ENCODE results near the gene LRRIQ4.

GRCh38 chr3:169867584-169868210, 55.0 kb downstream of the LRRIQ4 start:
- TF ChIP-seq TAF1 (conservative IDR thresholded peaks at IDR 0.05) = no peak
- TF ChIP-seq, protein P1, sequence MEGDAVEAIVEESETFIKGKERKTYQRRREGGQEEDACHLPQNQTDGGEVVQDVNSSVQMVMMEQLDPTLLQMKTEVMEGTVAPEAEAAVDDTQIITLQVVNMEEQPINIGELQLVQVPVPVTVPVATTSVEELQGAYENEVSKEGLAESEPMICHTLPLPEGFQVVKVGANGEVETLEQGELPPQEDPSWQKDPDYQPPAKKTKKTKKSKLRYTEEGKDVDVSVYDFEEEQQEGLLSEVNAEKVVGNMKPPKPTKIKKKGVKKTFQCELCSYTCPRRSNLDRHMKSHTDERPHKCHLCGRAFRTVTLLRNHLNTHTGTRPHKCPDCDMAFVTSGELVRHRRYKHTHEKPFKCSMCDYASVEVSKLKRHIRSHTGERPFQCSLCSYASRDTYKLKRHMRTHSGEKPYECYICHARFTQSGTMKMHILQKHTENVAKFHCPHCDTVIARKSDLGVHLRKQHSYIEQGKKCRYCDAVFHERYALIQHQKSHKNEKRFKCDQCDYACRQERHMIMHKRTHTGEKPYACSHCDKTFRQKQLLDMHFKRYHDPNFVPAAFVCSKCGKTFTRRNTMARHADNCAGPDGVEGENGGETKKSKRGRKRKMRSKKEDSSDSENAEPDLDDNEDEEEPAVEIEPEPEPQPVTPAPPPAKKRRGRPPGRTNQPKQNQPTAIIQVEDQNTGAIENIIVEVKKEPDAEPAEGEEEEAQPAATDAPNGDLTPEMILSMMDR (IDR thresholded peaks at IDR 0.05; ENCODE audit: low read depth, low read length, missing input control) = no peak
- TF ChIP-seq, protein P2, sequence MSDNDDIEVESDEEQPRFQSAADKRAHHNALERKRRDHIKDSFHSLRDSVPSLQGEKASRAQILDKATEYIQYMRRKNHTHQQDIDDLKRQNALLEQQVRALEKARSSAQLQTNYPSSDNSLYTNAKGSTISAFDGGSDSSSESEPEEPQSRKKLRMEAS (IDR thresholded peaks at IDR 0.05) = no peak
- TF ChIP-seq YY1 (IDR thresholded peaks at IDR 0.05) = no peak
- TF ChIP-seq, protein P3, sequence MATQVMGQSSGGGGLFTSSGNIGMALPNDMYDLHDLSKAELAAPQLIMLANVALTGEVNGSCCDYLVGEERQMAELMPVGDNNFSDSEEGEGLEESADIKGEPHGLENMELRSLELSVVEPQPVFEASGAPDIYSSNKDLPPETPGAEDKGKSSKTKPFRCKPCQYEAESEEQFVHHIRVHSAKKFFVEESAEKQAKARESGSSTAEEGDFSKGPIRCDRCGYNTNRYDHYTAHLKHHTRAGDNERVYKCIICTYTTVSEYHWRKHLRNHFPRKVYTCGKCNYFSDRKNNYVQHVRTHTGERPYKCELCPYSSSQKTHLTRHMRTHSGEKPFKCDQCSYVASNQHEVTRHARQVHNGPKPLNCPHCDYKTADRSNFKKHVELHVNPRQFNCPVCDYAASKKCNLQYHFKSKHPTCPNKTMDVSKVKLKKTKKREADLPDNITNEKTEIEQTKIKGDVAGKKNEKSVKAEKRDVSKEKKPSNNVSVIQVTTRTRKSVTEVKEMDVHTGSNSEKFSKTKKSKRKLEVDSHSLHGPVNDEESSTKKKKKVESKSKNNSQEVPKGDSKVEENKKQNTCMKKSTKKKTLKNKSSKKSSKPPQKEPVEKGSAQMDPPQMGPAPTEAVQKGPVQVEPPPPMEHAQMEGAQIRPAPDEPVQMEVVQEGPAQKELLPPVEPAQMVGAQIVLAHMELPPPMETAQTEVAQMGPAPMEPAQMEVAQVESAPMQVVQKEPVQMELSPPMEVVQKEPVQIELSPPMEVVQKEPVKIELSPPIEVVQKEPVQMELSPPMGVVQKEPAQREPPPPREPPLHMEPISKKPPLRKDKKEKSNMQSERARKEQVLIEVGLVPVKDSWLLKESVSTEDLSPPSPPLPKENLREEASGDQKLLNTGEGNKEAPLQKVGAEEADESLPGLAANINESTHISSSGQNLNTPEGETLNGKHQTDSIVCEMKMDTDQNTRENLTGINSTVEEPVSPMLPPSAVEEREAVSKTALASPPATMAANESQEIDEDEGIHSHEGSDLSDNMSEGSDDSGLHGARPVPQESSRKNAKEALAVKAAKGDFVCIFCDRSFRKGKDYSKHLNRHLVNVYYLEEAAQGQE (IDR thresholded peaks at IDR 0.05) = no peak
- TF ChIP-seq GABPA (IDR thresholded peaks at IDR 0.05 in 1 of 2, conservative IDR thresholded peaks at IDR 0.05 in 1 of 2) = no peak
- TF ChIP-seq SP1 (IDR thresholded peaks at IDR 0.05) = no peak
- TF ChIP-seq, protein P4, sequence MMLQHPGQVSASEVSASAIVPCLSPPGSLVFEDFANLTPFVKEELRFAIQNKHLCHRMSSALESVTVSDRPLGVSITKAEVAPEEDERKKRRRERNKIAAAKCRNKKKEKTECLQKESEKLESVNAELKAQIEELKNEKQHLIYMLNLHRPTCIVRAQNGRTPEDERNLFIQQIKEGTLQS (IDR thresholded peaks at IDR 0.05) = no peak
- TF ChIP-seq JUND (IDR thresholded peaks at IDR 0.05) = no peak
- no peak for TF ChIP-seq EGR1 (IDR thresholded peaks at IDR 0.05; ENCODE audit: low read depth in 2 of 2)
- no peak for TF ChIP-seq RXRA (IDR thresholded peaks at IDR 0.05)

All from liver (tissue), 3 donors.